Muscle of back (tissue), 11 donors: ENCODE results near the gene PRPF4. TPM values are rescaled to one million over a fixed set of nuclear protein-coding genes. Genes with fewer than 3 reads are reported as not detected.

Experiments used
- DNase-seq, 3 donors: peaks; one replicate each; pipeline versions ENCODE4 v3.0.0 to v3.0.0-alpha.2; 2013
- polyA plus RNA-seq, 10 donors: library from polyadenylated mRNA; unstranded; fragments of 120-200 nt; gene quantifications; one replicate each; pipeline ENCODE4 v1.2.1, GENCODE V29; 2013; ENCODE audit not compliant: insufficient read length in 10 of 10

The PRPF4 gene
- polyA plus RNA-seq, 10 donors, result 15.8 to 23.7 (median 19.4) TPM

- no peak for DNase-seq
Observed at GRCh38 chr9:113307396-113307975, 32.0 kb downstream of the PRPF4 start.

- peak; percentile 22 to 57 (median 30) for DNase-seq
Observed at GRCh38 chr9:113309204-113309813, 33.9 kb downstream of the PRPF4 start.

- peak in 2 of 3 donors; percentile 2 to 18 for DNase-seq
Observed at GRCh38 chr9:113310538-113310937, 35.1 kb downstream of the PRPF4 start.

GRCh38 chr9:113311961-113312360 is 36.5 kb downstream of the PRPF4 start:
- DNase-seq, result no peak

GRCh38 chr9:113313261-113313660 is 37.8 kb downstream of the PRPF4 start:
- DNase-seq, result peak; percentile 9 to 26 (median 26)

- no peak for DNase-seq
Observed at GRCh38 chr9:113315231-113315630, 39.8 kb downstream of the PRPF4 start.

GRCh38 chr9:113316030-113316429 is 40.6 kb downstream of the PRPF4 start:
- no peak for DNase-seq

- DNase-seq, result peak in 1 of 3 donors; percentile 29
Observed at GRCh38 chr9:113317777-113318176, 42.3 kb downstream of the PRPF4 start.

- no peak for DNase-seq
Observed at GRCh38 chr9:113319054-113319453, 43.6 kb downstream of the PRPF4 start.

- DNase-seq, result no peak
Observed at GRCh38 chr9:113320051-113320450, 44.6 kb downstream of the PRPF4 start.

- no peak for DNase-seq
Observed at GRCh38 chr9:113322671-113323070, 47.2 kb downstream of the PRPF4 start.

GRCh38 chr9:113326230-113326629 is 50.8 kb downstream of the PRPF4 start:
- DNase-seq, result no peak

- no peak for DNase-seq
Observed at GRCh38 chr9:113328045-113328782, 52.8 kb downstream of the PRPF4 start.

GRCh38 chr9:113331780-113332179 is 56.3 kb downstream of the PRPF4 start:
- DNase-seq, result no peak

GRCh38 chr9:113337714-113338113 is 62.3 kb downstream of the PRPF4 start:
- DNase-seq, result no peak

- peak; percentile 88 to 97 (median 92) for DNase-seq
Observed at GRCh38 chr9:113340011-113340699, 64.7 kb downstream of the PRPF4 start, which contains the start of gene WDR31. WDR31 (minus strand) TSS chr9:113340275; CDS start chr9:113332022, 8,253 bp downstream.

GRCh38 chr9:113341712-113342410 is 66.4 kb downstream of the PRPF4 start:
- DNase-seq, result peak in 1 of 3 donors; percentile 11
